Measurements from ENCODE around the gene TSPAN10. TPM values are rescaled to one million over a fixed set of nuclear protein-coding genes. Genes with fewer than 3 reads are reported as not detected.
A peak's percentile ranks its signal among the peaks of the same experiment; 100 is the strongest.

The TSPAN10 gene
- total and polyA plus RNA-seq, 2 of the 13 experiments (the other 11 are each of a cell fraction or from before 2014, with no cell fraction given) = 0.54 to 0.75 TPM

- 0 out of 2 replicates have a peak, but pooled peaks have one; percentile 2 for TF ChIP-seq ZNF687 (CRISPR knock-in tag; IDR thresholded peaks at IDR 0.05)
- TF ChIP-seq SPEN (CRISPR knock-in tag; IDR thresholded peaks at IDR 0.05; ENCODE audit: low read depth) = no peak
Measured at GRCh38 chr17:81686614-81687013, 49.6 kb downstream of the TSPAN10 start (continued).

- intact Hi-C loops (cut with micrococcal nuclease; ENCODE audit: unreplicated experiment) = no loop called here
- Histone ChIP-seq H3K9me3 (ENCODE audit: low read length) (no peaks in the 10 kb centered on the region), H3K4me1 (ENCODE audit: insufficient read depth, low read length) (peaks cover 17% of the 10 kb centered on the region), H2AFZ (ENCODE audit: low read length) (no peak overlapping the region), H3K4me2 (ENCODE audit: low read depth, low read length) (no peak overlapping the region), H3K27me3 (ENCODE audit: control insufficient read depth in 1 of 2, insufficient read depth in 2 of 2, low read length in 2 of 2) (no peaks in the 10 kb centered on the region; a peak in 2 of 5 replicates), H3K4me3 (replicated peaks in 1 of 3; ENCODE audit: insufficient read depth in 1 of 3, low read depth in 2 of 3, low read length in 3 of 3) (no peak overlapping the region), H3K79me2 (ENCODE audit: insufficient read depth, low read length) (peaks cover 28% of the 10 kb centered on the region), H4K20me1 (ENCODE audit: insufficient read depth, low read length) (no peaks in the 10 kb centered on the region), H3K9ac (ENCODE audit: insufficient read depth, low read depth, low read length) (no peak overlapping the region), H3K36me3 (replicated peaks in 1 of 2; ENCODE audit: control insufficient read depth in 1 of 2, insufficient read depth in 2 of 2, low read length in 2 of 2) (peaks cover 53 to 72% of the 10 kb centered on the region in 2 experiments; a peak in 4 of 5 replicates), H3K27ac (ENCODE audit: extremely low read length, insufficient read depth, low read length) (no peak overlapping the region)
- CTCF ChIA-PET (ENCODE audit: low intra/inter-chr PET ratio, low total read pairs) = no interaction called here
- TF ChIP-seq ZNF136 (CRISPR knock-in tag; IDR thresholded peaks at IDR 0.05; ENCODE audit: low read depth) (no peak), RBFOX2 (IDR thresholded peaks at IDR 0.05; ENCODE audit: low read depth, low read length) (peak; percentile 71), AGO1 (IDR thresholded peaks at IDR 0.05; ENCODE audit: low read depth, low read length, poor library complexity, severe bottlenecking) (peak; percentile 26), AGO2 (optimal IDR thresholded peaks at IDR 0.05; ENCODE audit: low read depth, low read length) (peak; percentile 74), ZMAT3 (CRISPR knock-in tag; conservative IDR thresholded peaks at IDR 0.05) (no peak), GABPB1 (CRISPR knock-in tag; IDR thresholded peaks at IDR 0.05) (peak; percentile 12; the same call in 1 of the 2 replicates)
- in situ Hi-C loops (cut with HindIII; ENCODE audit: extremely low pct_ligation_motif_present, low pct_unique_long_range_greater_than_20kb) = no loop called here
- POLR2A ChIA-PET = interaction anchor here (1.8 kb wide), 1 partner anchor 15 kb away, joined by 6 read pairs; the partner anchor contains the start of gene MRPL12
- no peak for DNase-seq (ENCODE audit: low spot score)
- 97% methylated on average over 36 of the region's 41 CpGs for WGBS (ENCODE audit: low lambda C conversion rate)
- no peak for FAIRE-seq
- no TSS peak for BruUV-seq (replicated peaks)
- ATAC-seq = no peak
Measured at GRCh38 chr17:81687770-81688541, 51.0 kb downstream of the TSPAN10 start.

Measured in HepG2 (cell line).